Inflammatory macrophage (primary cell): ENCODE data around the gene MCRIP1.

ENCODE experiments used
- DNase-seq, 2 donors: peaks; one replicate each; pipeline ENCODE4 v3.0.0-alpha.2; 2020 to 2022

The MCRIP1 gene

DNA sequence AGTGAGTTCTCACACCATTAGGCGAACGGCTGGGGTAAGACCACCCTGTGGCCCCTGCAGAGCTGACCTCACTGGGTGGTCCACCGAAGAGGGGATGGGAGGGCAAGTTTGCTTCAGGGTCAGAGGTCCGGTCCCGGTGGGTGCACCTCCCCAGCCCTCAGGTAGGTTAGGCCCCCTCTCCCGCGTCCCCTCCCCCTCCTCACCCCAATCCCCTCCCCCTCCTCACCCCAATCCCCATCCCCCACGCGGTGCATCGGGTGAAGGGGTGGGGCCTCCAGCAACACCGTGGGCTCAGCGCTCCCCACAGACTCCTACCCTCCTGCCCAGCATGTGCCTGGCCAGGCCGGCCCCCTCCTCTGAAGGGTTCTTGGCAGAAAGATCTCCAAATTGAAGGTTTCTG lies 13.4 kb downstream of the MCRIP1 start:
- no peak for DNase-seq

DNA sequence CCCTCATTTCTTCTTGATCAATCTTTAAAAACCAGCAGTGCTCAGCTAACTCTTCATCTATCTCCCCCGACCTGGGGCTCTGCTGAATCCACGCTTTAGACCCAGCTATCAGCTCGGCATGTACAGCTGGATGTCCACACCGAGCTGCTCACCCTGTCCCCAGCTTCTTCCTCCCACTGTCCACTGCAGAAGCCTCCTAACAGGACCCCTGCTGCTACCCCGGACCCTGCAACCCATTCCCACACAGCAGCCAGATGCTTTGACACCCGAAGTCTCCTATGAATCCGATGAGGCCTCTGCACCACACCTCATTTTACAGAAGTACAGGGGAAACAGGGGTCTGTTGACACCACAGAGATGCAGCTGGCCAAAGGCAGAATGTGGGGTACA lies 15.3 kb downstream of the MCRIP1 start:
- DNase-seq = no peak

DNA sequence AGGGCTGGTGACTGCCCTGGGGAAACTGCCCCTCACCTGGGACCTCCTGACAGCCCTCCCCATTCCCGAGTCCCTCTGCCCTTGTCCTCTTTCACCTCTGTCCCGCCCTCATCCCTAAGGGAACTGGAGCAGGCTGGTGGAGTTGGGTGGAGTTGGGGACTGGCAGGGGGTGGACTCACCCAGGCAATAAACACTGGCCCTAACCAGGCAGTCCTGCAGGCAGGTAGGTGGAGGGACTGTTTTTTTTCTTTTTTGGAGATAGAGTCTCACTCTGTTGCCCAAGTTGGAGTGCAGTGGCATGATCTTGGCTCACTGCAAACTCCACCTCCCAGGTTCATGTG lies 17.5 kb downstream of the MCRIP1 start:
- DNase-seq = no peak

DNA sequence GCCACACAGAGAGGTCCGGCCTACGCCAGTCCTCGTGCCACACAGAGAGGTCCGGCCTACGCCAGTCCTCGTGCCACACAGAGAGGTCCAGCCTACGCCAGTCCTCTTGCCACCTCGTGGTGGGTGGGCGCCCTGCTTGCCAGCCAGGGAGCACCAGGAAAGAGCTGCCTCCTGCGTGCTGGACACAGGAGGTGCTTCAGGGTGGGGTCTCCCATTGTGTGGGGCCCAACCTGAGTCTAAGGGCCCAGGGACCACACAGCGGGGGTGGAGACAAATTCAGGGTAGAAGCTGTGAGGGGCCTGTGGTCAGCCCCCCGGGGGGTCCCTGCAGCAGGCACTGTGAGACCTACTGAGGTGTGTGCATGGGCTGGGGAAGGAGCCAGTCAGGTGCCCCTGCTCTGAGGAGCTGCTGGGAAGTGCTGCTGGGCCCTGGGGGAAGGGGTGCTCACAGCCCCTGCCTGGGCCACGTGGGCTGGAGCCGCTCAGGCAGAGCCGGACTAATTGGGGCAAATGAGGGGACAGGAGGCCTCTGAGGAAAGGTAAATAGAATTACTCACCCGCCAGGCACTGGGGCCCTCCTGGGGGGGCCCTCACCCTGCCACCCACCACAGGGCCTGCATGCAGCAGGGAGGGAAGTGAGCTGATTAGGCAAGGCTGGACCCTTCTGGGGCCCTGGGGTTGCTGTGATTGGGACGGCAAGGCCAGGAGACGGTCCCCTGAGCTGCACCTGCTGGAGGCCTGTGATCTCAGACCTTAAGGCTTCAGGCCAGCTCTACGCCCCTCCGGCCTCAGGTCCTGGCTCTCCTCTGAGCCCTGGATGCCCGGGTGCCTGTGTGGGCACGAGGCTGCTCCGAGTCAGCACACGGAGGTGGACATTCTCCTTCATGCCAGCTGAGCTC lies 18.1 kb downstream of the MCRIP1 start:
- DNase-seq = no peak

DNA sequence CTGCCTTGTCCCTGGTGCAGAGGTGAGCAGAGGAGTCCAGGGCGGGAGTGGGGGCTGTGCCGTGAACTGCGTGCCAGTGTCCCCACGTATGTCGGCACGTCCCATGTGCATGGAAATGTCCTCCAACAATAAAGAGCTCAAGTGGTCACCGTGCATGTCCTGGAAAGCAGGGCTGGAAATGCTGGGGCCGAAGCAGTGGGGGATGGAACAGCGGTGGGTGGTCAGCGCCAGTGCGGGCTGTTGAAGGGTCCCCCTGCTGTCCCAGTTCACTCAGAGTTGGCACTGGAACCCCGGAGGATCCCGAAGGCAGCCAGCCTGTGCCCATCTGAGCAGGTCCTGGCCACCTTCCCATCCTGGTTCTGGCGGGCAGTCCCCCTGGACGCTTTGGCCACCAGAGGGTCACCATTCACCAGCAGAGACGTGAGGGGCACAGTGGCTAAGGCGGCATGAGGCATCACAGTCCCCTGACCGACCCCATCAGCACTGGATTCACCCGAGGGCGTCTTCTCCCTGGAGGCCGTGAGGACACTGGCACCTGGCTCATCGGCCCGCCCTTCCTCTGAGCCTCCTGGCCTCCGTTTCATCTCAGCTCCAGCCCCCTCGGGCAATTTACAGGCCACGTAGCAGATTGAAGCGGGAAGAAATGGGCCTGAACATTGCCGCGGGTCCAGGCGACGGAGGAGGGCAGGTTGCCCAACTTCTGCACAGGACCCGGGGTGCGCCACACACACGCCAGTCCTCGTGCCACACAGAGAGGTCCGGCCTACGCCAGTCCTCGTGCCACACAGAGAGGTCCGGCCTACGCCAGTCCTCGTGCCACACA lies 19.0 kb downstream of the MCRIP1 start:
- DNase-seq = no peak

DNA sequence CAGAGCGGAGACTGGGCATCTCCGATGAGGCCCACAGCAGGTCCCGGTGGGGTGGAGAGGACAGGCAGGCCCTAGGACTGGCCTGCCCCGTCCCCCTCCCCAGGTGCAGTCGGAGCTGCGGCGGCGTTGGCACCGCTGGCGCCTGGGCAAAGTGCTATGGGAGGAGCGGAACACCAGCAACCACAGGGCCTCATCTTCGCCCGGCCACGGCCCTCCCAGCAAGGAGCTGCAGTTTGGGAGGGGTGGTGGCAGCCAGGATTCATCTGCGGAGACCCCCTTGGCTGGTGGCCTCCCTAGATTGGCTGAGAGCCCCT lies 19.8 kb downstream of the MCRIP1 start:
- no peak for DNase-seq

DNA sequence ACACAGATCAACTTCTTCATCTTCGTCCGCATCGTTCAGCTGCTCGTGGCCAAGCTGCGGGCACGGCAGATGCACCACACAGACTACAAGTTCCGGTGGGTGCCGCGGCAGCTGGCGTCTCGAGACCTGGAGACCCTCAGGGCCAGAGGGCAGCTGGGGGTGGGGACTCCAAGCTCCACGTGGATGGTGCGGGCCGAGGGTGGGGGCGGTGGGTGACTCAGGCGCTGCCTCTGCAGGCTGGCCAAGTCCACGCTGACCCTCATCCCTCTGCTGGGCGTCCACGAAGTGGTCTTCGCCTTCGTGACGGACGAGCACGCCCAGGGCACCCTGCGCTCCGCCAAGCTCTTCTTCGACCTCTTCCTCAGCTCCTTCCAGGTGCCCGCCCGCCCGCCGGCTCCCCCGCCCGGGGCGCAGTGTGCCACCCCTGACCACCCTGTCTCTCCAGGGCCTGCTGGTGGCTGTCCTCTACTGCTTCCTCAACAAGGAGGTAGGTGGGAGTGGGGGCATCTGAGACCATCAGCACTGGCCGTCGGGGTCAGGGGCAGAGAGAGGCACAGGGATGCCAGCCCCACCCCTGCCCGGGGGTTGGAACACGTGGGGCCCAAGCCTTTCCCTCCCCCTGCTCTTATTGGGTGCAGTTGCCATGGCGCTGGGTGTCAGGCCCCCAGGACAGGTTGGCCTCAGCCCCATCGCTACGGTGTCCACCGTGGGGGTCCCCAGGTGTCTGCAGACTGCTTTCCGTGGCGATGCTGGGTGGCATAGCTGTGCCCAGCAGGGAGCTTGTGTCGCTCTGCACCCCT lies 20.3 kb downstream of the MCRIP1 start:
- DNase-seq = no peak

DNA sequence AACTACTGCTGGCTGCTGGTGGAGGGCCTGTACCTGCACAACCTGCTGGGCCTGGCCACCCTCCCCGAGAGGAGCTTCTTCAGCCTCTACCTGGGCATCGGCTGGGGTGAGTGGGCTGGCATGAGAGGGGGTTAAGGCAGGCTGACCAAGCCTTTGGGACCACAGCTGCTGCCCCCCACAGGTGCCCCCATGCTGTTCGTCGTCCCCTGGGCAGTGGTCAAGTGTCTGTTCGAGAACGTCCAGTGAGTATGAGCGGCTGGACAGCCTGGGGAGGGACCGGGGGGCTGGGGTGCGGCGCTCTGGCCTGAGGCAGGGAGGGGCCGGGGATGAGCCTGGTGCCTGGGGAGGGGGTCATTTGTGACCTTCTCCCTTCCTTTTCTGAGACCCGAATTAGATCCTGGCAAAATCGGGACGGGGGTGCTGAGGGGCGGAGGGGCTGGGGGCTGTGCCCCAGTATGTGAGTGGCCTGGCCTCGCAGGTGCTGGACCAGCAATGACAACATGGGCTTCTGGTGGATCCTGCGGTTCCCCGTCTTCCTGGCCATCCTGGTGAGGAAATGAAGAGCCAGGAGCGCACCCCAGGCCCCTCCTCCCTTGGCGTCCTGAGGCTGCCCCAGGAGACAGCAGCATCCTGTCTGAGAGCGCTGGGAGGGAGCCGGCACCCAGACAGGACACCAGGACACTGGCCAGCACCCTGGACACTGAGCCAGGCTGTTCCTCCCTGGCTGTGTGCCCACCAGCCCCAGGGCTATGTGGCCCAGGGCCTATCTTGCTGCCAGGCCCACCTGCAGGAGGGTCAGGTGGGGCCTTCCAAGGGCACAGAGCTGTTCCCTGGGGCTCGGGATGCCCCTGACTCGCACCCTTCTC lies 21.2 kb downstream of the MCRIP1 start:
- no peak for DNase-seq

DNA sequence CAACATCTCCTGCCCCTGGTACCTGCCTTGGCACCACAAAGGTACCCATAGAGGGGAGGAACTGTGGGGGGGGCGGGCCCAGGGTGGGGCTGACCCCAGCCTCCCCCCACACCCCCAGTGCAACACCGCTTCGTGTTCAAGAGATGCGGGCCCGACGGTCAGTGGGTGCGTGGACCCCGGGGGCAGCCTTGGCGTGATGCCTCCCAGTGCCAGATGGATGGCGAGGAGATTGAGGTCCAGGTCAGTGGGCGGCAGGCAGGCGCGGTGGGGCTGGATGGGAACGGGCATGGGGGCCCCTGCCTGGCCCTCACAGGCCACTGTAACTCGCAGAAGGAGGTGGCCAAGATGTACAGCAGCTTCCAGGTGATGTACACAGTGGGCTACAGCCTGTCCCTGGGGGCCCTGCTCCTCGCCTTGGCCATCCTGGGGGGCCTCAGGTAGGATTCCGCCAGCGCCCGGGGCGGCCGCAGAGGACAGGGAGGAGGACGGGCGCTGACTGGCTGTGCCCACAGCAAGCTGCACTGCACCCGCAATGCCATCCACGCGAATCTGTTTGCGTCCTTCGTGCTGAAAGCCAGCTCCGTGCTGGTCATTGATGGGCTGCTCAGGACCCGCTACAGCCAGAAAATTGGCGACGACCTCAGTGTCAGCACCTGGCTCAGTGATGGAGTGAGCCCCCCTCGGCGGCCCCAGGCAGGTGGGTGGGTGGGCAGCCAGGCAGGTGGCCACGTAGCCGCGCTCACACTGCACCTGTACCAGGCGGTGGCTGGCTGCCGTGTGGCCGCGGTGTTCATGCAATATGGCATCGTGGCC lies 22.0 kb downstream of the MCRIP1 start:
- no peak for DNase-seq

DNA sequence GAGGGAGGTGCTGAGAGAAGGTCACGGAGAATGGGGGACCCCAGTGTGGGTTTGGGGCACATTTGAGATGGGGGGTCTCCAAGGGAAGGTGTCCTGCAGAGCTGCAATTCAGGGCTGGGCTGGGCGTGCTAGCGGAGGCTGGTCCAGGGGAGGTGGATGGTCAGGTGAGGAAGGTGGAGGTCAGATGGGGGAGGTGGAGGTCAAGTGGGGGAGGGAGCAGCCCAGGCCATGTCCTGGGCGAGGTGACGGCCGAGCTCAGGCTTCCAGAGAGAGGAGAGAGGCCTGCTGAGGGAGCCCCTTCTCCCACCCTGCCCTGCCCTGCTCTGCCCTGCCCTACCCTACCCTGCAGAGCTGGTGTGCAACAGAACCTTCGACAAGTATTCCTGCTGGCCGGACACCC lies 22.6 kb downstream of the MCRIP1 start:
- DNase-seq = no peak

DNA sequence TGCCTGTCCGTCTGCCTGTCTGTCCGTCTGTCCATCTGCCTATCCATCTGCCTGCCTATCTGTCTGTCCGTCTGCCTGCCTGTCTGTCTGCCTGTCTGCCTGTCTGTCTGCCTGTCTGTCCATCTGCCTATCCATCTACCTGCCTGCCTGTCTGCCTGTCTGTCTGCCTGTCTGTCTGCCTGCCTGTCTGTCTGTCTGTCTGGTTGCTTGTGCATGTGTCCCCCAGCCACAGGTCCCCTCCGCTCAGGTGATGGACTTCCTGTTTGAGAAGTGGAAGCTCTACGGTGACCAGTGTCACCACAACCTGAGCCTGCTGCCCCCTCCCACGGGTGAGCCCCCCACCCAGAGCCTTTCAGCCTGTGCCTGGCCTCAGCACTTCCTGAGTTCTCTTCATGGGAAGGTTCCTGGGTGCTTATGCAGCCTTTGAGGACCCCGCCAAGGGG lies 23.5 kb downstream of the MCRIP1 start:
- DNase-seq = no peak

DNA sequence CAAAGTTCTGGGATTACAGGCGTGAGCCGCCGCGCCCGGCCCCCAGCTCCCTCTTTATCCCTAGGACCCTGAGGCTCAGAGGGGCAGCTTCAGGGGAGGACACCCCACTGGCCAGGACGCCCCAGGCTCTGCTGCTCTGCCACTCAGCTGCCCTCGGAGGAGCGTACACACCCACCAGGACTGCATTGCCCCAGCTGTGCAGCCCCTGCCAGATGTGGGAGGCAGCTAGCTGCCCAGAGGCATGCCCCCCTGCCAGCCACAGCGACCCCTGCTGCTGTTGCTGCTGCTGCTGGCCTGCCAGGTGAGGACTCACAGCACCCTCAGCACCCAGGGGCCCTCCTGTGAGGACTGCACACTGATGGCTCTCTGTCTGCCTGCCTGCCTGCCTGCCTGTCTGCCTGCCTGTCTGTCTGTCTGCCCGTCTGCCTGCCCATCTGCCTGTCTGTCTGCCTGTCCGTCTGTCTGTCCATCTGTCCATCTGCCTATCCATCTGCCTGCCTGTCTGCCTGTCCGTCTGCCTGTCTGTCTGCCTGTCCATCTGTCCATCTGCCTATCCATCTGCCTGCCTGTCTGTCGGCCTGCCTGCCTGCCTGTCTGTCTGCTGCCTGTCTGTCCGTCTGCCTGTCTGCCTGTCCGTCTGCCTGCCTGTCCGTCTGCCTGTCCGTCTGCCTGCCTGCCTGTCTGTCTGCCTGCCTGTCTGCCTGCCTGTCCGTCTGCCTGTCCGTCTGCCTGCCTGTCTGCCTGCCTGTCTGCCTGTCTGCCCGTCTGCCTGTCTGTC lies 24.1 kb downstream of the MCRIP1 start:
- no peak for DNase-seq

DNA sequence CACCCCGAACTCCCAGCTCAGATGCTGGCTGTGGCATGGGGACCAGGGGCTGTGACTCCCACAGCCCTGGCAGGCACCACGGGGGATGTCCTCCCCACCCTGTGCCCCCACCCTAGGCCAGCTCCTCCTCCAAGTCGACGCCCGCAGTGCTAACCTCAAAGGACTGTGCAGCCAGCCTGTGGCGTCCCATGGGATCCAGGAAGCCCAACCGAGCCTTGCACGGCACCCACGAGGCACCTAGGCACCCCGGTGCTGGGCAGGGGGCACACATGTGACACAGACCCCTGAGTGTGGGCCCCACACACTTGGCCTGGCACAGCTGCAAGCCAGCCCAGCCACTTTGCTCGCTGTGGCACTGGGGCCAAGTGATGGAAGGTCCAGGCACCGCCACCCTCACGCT lies 25.3 kb downstream of the MCRIP1 start:
- DNase-seq = no peak

DNA sequence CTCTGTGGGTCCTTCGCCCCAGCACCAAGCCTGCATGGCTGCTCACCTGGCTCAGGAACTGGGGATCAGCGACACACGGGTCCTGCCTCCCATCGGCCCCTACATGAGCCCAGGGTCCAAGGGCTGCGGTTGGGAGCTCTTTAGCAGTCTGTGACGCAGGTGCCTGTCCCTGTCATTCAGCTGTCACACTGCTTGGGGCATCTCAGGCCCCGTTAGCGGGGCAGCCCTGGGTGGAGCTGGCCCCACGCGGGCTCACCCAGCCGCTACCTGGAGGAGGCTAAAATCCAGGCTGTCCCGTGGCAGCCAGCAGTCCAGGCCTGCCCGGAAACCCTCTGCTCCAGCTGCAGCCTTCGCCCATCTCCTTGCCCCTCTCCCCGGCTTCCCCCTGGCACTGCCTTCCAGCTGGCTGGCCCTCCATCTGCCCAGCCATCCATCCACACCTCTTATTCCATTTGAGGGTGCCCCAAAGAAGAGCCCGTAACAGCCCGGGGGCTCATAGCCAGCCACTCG lies 25.8 kb downstream of the MCRIP1 start:
- DNase-seq = no peak

DNA sequence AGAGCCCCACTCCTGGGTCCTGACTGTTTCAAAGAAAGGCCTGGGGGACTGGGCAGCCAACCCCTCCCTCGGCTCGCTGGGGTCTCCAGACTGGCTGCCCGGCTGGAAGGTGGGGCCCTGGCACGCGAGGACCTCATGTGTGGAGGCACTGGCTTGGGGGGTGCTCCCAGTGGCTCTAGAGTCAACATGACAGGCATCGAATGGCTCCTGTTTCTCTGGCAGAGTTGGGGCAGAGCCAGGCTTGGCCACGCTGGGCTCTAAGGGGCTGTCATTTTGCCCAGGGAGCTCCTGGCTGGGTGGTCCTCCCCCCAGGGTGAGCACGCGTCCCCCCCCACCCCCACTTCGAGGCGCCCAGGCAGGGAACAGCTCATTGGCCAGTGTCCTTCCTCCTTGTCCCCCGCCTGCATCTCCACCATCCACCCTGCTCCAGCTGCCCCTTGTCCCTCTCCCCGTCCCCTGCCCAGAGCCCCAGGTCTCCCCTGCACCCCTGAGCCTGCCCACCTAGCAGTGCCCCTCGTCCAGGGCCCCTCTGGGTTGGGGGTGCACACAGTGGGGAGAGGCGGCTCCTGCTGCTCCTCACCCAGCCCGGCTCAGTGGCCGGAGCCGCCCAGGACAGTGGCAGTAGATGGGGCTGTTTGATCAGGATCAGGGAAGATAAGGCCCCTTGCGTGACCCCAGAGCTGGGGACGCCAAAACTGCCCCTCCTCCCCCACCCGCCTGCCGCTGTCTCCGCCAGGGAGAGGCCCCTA lies 26.5 kb downstream of the MCRIP1 start:
- DNase-seq = no peak

DNA sequence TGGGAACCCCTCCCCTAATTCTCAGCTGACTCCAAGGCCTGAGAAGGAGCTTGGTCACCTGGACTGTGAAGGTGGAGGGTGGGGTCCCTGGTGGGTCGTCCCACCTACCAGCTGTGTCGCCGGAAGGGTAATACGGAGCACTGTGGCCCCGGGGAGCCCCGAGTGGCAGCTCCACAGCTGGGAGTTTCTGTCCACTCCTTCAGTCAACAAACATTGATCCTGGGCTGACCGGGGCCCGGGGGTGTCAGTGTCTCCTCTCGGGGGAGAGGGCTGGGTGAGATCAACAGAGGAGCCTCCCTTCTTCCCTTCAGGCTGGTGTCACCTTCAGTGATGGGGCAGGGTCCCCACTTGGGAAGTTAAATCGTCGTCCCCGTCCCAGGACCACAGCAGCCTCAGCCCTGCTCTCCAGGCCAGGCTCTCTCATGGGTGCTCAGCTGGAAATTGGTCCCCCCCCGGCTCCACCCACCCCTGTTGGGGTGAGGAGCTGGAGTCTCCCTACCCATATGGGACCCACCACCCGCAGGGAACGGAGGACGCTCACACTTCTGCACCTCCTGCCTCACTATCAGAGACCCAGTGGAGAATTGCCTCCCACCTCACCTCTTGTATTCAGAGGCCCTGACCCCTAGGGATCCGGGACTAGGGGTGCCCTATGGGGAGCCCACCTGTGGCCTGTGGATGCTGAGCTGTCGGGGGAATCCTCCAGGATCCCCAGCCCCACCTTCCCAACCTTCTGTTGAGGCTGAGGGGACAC lies 27.2 kb downstream of the MCRIP1 start:
- DNase-seq = no peak

DNA sequence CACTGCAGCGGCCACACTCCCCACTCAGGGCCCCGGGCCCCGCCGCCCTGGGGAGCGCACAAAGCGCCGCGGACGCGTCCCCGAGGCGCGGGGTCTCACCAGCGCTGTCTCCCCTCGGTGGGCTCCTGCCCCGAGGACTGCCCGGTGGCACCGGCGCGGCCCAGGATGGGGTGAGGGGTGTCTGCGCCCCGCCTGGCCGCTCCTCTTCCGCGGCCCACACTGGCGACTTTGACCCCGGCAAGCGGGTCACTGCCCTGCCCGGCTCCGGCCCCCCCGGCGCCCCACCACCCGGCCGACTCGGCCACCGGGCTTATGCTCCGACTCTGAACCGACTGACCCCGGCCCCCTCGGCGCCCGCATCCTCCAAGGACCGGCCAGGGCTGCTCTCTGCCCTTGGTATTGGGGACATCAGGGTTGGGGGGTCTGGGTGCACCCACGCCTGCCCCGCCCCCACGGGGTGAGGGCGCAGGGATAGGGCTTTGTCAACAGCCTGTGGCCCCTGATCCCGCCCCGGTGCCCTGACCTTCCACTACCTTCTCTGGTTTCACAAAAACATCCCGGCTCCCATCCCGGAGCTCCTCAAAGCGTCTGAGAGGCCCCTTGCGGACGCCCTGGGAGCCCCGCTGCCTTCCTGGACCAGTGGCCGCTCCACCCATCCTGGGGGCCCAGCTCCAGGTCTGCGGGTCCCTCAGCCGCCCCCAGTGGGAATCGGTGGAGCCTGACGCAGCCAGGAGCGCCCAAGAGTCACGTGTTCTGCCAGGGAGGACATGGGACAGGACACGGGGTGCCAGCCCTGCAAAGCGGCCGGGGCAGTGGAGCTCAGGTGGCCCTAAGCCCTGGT lies 28.3 kb downstream of the MCRIP1 start:
- no peak for DNase-seq
